LNCAP (cell line): ENCODE measurements around the gene SETD1B.

Source experiments
- CTCF ChIP-seq: fragments of 450-650 bp; IDR thresholded peaks from 2 replicates; pipeline ENCODE4 v1.5.1; 2017; ENCODE audit warnings: mild to moderate bottlenecking

SETD1B gene

GRCh38 chr12:121825041-121825523, 21.3 kb downstream of the SETD1B start:
- TF ChIP-seq CTCF = no peak

GRCh38 chr12:121826318-121827150, 22.7 kb downstream of the SETD1B start:
- TF ChIP-seq CTCF = no peak

GRCh38 chr12:121827351-121828099, 23.7 kb downstream of the SETD1B start:
- TF ChIP-seq CTCF = no peak

- TF ChIP-seq CTCF = no peak
Observed at GRCh38 chr12:121828306-121828705, 24.5 kb downstream of the SETD1B start.

GRCh38 chr12:121828826-121829225, 25.0 kb downstream of the SETD1B start:
- TF ChIP-seq CTCF = no peak

GRCh38 chr12:121829250-121829918, 25.6 kb downstream of the SETD1B start:
- TF ChIP-seq CTCF = no peak

GRCh38 chr12:121830134-121830533, 26.3 kb downstream of the SETD1B start:
- TF ChIP-seq CTCF = no peak
